CD8-positive, alpha-beta memory T cell (primary cell): ENCODE measurements around the gene TMEM200C. TPM values are rescaled to one million over a fixed set of nuclear protein-coding genes. Genes with fewer than 3 reads are reported as not detected.

Source experiments
- CTCF ChIA-PET: fragments of 350-600 bp; sonication (Branson Sonifier 250); formaldehyde crosslinking; loops from one replicate; lab custom pipeline; 2021; ENCODE audit warnings: antibody characterized with exemption; lab: Charles Lee
- POLR2A ChIA-PET: fragments of 350-600 bp; sonication (Branson Sonifier 250); formaldehyde crosslinking; loops from one replicate; lab custom pipeline; 2021; ENCODE audit warnings: antibody characterized with exemption; lab: Charles Lee
- DNase-seq, 5 donors: peaks; one replicate each; pipeline versions ENCODE4 v3.0.0 to v3.0.0-alpha.2; 2020 to 2022; ENCODE audit warnings: mixed read lengths in 1 of 5
- H3K27ac ChIP-seq: one replicate; pipeline ENCODE4 v1.7.0; 2013; ENCODE audit warnings: low read depth, mild to moderate bottlenecking, low read length, moderate library complexity
- H3K27me3 ChIP-seq: 2 replicates; pipeline ENCODE4 v1.7.0; 2013; ENCODE audit warnings: low read length, mild to moderate bottlenecking; ENCODE audit not compliant: insufficient read depth, poor library complexity, severe bottlenecking
- H3K36me3 ChIP-seq: 2 replicates; pipeline ENCODE4 v1.7.0; 2013; ENCODE audit warnings: mild to moderate bottlenecking, low read length, moderate library complexity; ENCODE audit not compliant: insufficient read depth
- H3K4me1 ChIP-seq: 2 replicates; pipeline ENCODE4 v1.7.0; 2013; ENCODE audit warnings: mild to moderate bottlenecking, low read length, moderate library complexity; ENCODE audit not compliant: insufficient read depth
- H3K4me3 ChIP-seq: 2 replicates; pipeline ENCODE4 v1.7.0; 2013; ENCODE audit warnings: mild to moderate bottlenecking, low read length
- H3K9me3 ChIP-seq: 2 replicates; pipeline ENCODE4 v1.7.0; 2013; ENCODE audit warnings: mild to moderate bottlenecking, low read length
- H3K27ac Mint-ChIP-seq, 8 donors: one replicate each; pipeline ENCODE4 v1.8.0; 2020 to 2021; ENCODE audit warnings: mixed read lengths in 8 of 8, mild to moderate bottlenecking in 6 of 8, inconsistent platforms in 3 of 8, moderate library complexity in 3 of 8
- H3K27me3 Mint-ChIP-seq, 2 donors: one replicate each; pipeline ENCODE4 v1.8.0; 2020 to 2021; ENCODE audit warnings: mixed read lengths in 2 of 2, mild to moderate bottlenecking in 1 of 2, moderate library complexity in 1 of 2
- H3K36me3 Mint-ChIP-seq, 3 donors: one replicate each; pipeline ENCODE4 v1.8.0; 2020 to 2021; ENCODE audit warnings: mixed read lengths in 3 of 3, inconsistent platforms in 1 of 3, mild to moderate bottlenecking in 1 of 3
- H3K4me1 Mint-ChIP-seq, 3 donors: one replicate each; pipeline ENCODE4 v1.8.0; 2020 to 2021; ENCODE audit warnings: mixed read lengths in 3 of 3, inconsistent platforms in 1 of 3, mild to moderate bottlenecking in 1 of 3
- H3K4me3 Mint-ChIP-seq, 7 donors: one replicate each; pipeline ENCODE4 v1.8.0; 2020 to 2021; ENCODE audit warnings: mixed read lengths in 7 of 7, mild to moderate bottlenecking in 6 of 7, moderate library complexity in 4 of 7, inconsistent platforms in 2 of 7
- H3K9me3 Mint-ChIP-seq, 5 donors: one replicate each; pipeline ENCODE4 v1.8.0; 2020 to 2022; ENCODE audit warnings: mixed read lengths in 5 of 5, mild to moderate bottlenecking in 3 of 5, moderate library complexity in 2 of 5, inconsistent platforms in 1 of 5
- polyA plus RNA-seq: library from polyadenylated mRNA; unstranded; fragments of 300-500 nt; fragmentation: Illumina TruSeq; gene quantifications from one replicate; pipeline ENCODE4 v1.2.3, GENCODE V29; 2021
- total RNA-seq, 2 experiments: library from RNA; stranded (reverse); gene quantifications; one replicate each; pipeline ENCODE4 v1.2.3, GENCODE V29; 2021

TMEM200C gene
- total and polyA plus RNA-seq, 3 experiments from 2014 or later, result not detected

- Histone ChIP-seq H3K4me1 (no peaks in the 10 kb centered on the region), H3K27ac (no peak overlapping the region), H3K9me3 (no peaks in the 10 kb centered on the region), H3K36me3 (no peaks in the 10 kb centered on the region), H3K4me3 (no peak overlapping the region), H3K27me3 (no peaks in the 10 kb centered on the region)
- H3K27me3 Mint-ChIP-seq, result peaks cover 0 to 1% of the 10 kb centered on the region in 2 donors
- H3K4me3 Mint-ChIP-seq, result no peak overlapping the region
- H3K9me3 Mint-ChIP-seq, result peaks cover 0 to 7% (median 2%) of the 10 kb centered on the region in 5 donors
- no peak for DNase-seq
- H3K4me1 Mint-ChIP-seq, result no peaks in the 10 kb centered on the region
- CTCF ChIA-PET, result no interaction called here
- H3K27ac Mint-ChIP-seq, result no peak overlapping the region
- H3K36me3 Mint-ChIP-seq, result no peaks in the 10 kb centered on the region
- POLR2A ChIA-PET, result no interaction called here
These were observed 35.5 kb upstream of the TMEM200C start for GRCh38 chr18:5930789-5931188.

- H3K27ac Mint-ChIP-seq, result no peak overlapping the region
- H3K27me3 Mint-ChIP-seq, result peaks cover 0 to 3% of the 10 kb centered on the region in 2 donors
- POLR2A ChIA-PET, result no interaction called here
- peaks cover 0 to 1% (median 0%) of the 10 kb centered on the region in 3 donors for H3K36me3 Mint-ChIP-seq
- Histone ChIP-seq H3K27ac (no peak overlapping the region), H3K36me3 (no peaks in the 10 kb centered on the region), H3K4me1 (no peaks in the 10 kb centered on the region), H3K9me3 (no peaks in the 10 kb centered on the region), H3K27me3 (no peaks in the 10 kb centered on the region), H3K4me3 (no peak overlapping the region)
- CTCF ChIA-PET, result no interaction called here
- no peak for DNase-seq
- peaks cover 0 to 3% (median under 1%) of the 10 kb centered on the region in 5 donors for H3K9me3 Mint-ChIP-seq
- H3K4me1 Mint-ChIP-seq, result no peaks in the 10 kb centered on the region
- no peak overlapping the region for H3K4me3 Mint-ChIP-seq
These were observed 23.0 kb upstream of the TMEM200C start for GRCh38 chr18:5918205-5918858.

DNA sequence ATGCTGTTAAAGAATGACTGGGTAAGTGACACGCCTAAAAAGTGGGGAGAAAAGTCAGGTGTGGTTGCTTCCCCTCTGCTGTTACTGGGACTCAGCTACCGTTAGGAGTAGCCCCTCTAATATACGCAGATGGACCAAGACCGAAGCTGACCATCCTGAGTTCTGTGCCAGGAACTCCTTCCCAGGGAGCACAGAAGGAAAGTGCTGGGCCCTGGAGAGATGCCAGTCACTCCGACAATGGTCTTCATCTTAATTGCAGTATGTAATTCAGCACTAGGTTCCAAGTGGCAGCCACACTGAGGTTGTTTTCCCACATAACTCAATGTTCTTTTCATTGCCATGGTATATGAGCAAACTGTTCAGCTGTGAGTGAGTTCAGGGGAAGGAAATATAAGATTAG lies 19.6 kb upstream of the TMEM200C start:
- Histone ChIP-seq H3K27me3 (no peaks in the 10 kb centered on the region), H3K9me3 (no peaks in the 10 kb centered on the region), H3K4me1 (no peaks in the 10 kb centered on the region), H3K36me3 (no peaks in the 10 kb centered on the region), H3K4me3 (no peak overlapping the region), H3K27ac (no peak overlapping the region)
- POLR2A ChIA-PET, result no interaction called here
- no peak overlapping the region for H3K4me3 Mint-ChIP-seq
- peaks cover 0 to 3% of the 10 kb centered on the region in 2 donors for H3K27me3 Mint-ChIP-seq
- H3K4me1 Mint-ChIP-seq, result no peaks in the 10 kb centered on the region
- peaks cover 0 to 2% (median 0%) of the 10 kb centered on the region in 5 donors for H3K9me3 Mint-ChIP-seq
- H3K27ac Mint-ChIP-seq, result no peak overlapping the region
- no peak for DNase-seq
- CTCF ChIA-PET, result no interaction called here
- peaks cover 0 to 1% (median 0%) of the 10 kb centered on the region in 3 donors for H3K36me3 Mint-ChIP-seq

GRCh38 chr18:5914016-5914415 lies 18.7 kb upstream of the TMEM200C start:
- no peaks in the 10 kb centered on the region for H3K9me3 ChIP-seq
- peaks cover 0 to 2% (median 0%) of the 10 kb centered on the region in 5 donors for H3K9me3 Mint-ChIP-seq
- H3K27me3 Mint-ChIP-seq, result peaks cover 0 to 3% of the 10 kb centered on the region in 2 donors
- no peak overlapping the region for H3K27ac ChIP-seq
- H3K4me3 Mint-ChIP-seq, result no peak overlapping the region
- no peaks in the 10 kb centered on the region for H3K4me1 ChIP-seq
- H3K36me3 Mint-ChIP-seq, result peaks cover 0 to 1% (median 0%) of the 10 kb centered on the region in 3 donors
- H3K4me1 Mint-ChIP-seq, result no peaks in the 10 kb centered on the region
- no peak overlapping the region for H3K27ac Mint-ChIP-seq
- no peak for DNase-seq
- POLR2A ChIA-PET, result no interaction called here
- H3K27me3 ChIP-seq, result no peaks in the 10 kb centered on the region
- CTCF ChIA-PET, result no interaction called here
- no peak overlapping the region for H3K4me3 ChIP-seq
- H3K36me3 ChIP-seq, result no peaks in the 10 kb centered on the region

- Histone ChIP-seq H3K4me3 (no peak overlapping the region), H3K27ac (no peak overlapping the region), H3K36me3 (no peaks in the 10 kb centered on the region), H3K27me3 (no peaks in the 10 kb centered on the region), H3K4me1 (no peaks in the 10 kb centered on the region), H3K9me3 (no peaks in the 10 kb centered on the region)
- ChIA-PET POLR2A (no interaction called here), CTCF (no interaction called here)
- H3K4me1 Mint-ChIP-seq, result no peaks in the 10 kb centered on the region
- peaks cover 0 to 3% of the 10 kb centered on the region in 2 donors for H3K27me3 Mint-ChIP-seq
- no peak overlapping the region for H3K4me3 Mint-ChIP-seq
- DNase-seq, result no peak
- H3K9me3 Mint-ChIP-seq, result peaks cover 0 to 2% (median 0%) of the 10 kb centered on the region in 5 donors
- H3K36me3 Mint-ChIP-seq, result peaks cover 0 to 1% (median 0%) of the 10 kb centered on the region in 3 donors
- no peak overlapping the region for H3K27ac Mint-ChIP-seq
These were observed 17.2 kb upstream of the TMEM200C start for GRCh38 chr18:5912566-5912965.

DNA sequence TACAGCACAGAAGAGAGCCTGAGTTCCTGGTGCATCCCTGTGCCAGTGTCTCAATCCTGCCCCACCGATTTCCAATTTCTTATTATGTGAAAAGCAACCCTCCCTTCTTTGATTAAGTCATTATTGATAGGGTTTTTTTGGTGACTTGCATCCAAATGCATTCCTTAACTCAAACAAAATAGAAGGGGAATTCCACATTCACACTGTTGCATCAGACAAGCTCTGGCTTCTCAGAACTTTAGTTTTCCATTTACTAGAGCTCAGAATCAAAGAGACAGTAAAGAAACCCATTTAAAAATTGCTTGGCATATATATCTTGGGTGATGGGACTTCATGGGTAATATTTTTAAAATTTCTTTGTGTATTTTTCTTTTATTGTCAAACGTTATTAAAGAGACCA lies 13.8 kb upstream of the TMEM200C start:
- CTCF ChIA-PET, result no interaction called here
- POLR2A ChIA-PET, result no interaction called here

DNA sequence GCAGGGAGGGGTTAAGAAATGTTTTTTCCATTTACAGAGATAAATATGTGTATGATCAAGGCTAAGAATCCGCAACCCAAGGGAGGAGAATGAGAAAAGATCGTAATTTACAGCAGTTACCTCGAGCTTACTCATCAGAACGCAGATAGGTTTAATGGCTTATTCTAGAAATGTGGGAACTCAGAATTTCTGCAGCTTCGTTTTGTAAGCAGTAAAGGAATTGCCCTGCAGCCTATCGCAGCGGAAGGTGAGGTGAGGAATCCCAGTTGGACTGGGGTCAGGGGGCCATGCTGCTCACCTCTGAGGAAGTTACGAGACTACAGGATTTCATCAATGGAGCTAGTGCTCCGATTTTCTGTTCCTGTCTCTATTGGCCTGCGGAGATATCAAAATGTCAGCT lies 8.1 kb upstream of the TMEM200C start:
- H3K4me1 Mint-ChIP-seq, result no peaks in the 10 kb centered on the region
- H3K4me1 ChIP-seq, result no peaks in the 10 kb centered on the region
- POLR2A ChIA-PET, result no interaction called here

More for the DNA sequence above, 13.8 kb upstream of the TMEM200C start:
- Histone ChIP-seq H3K4me1 (no peaks in the 10 kb centered on the region), H3K4me3 (no peak overlapping the region), H3K27ac (no peak overlapping the region), H3K27me3 (no peaks in the 10 kb centered on the region), H3K9me3 (no peaks in the 10 kb centered on the region), H3K36me3 (no peaks in the 10 kb centered on the region)
- Mint-ChIP-seq H3K27ac (no peak overlapping the region), H3K4me3 (no peak overlapping the region), H3K27me3 (peaks cover 0 to 3% of the 10 kb centered on the region in 2 donors), H3K36me3 (no peaks in the 10 kb centered on the region), H3K9me3 (peaks cover 0 to 5% (median 1%) of the 10 kb centered on the region in 5 donors), H3K4me1 (no peaks in the 10 kb centered on the region)
- DNase-seq, result no peak

DNA sequence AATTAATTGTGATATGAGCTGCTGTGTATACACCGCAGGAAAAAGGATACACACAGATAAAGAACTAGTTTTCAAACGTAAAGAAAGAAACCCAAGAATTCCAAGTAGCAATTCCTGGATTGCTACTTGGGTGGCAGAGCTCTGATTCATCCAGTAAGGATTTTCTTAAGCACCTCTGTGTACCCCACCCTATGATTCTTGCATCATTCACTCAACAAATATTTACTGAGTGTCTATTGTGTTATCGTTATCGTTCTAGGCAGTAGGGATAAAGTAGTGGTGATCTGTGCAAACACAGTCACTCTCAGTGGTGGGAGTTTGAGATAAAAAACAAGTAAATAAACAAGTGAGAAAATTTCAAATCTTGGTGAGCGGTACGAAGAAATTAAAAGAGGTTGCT lies 4.9 kb upstream of the TMEM200C start:
- no peak overlapping the region for H3K27ac ChIP-seq
- no peaks in the 10 kb centered on the region for H3K9me3 ChIP-seq
- H3K27ac Mint-ChIP-seq, result peak overlapping the region in 1 of 8 donors; percentile 14
- ChIA-PET CTCF (no interaction called here), POLR2A (no interaction called here)
- no peaks in the 10 kb centered on the region for H3K4me1 ChIP-seq
- H3K9me3 Mint-ChIP-seq, result peaks cover 0 to 6% (median 3%) of the 10 kb centered on the region in 5 donors
- peaks cover 5% of the 10 kb centered on the region for H3K27me3 ChIP-seq
- H3K27me3 Mint-ChIP-seq, result peaks cover 14 to 38% of the 10 kb centered on the region in 2 donors
- H3K4me3 ChIP-seq, result no peak overlapping the region
- peaks cover 0 to 5% (median 0%) of the 10 kb centered on the region in 3 donors for H3K4me1 Mint-ChIP-seq
- no peaks in the 10 kb centered on the region for H3K36me3 ChIP-seq
- H3K4me3 Mint-ChIP-seq, result no peak overlapping the region
- H3K36me3 Mint-ChIP-seq, result no peaks in the 10 kb centered on the region
- no peak for DNase-seq

More for the DNA sequence above, 8.1 kb upstream of the TMEM200C start:
- Mint-ChIP-seq H3K27me3 (peaks cover 6 to 21% of the 10 kb centered on the region in 2 donors), H3K9me3 (peaks cover 0 to 4% (median 2%) of the 10 kb centered on the region in 5 donors), H3K4me3 (no peak overlapping the region), H3K36me3 (no peaks in the 10 kb centered on the region), H3K27ac (no peak overlapping the region)
- Histone ChIP-seq H3K27me3 (no peaks in the 10 kb centered on the region), H3K4me3 (no peak overlapping the region), H3K36me3 (no peaks in the 10 kb centered on the region), H3K27ac (no peak overlapping the region), H3K9me3 (no peaks in the 10 kb centered on the region)
- DNase-seq, result no peak
- CTCF ChIA-PET, result no interaction called here
